Suppressor macrophage treated with lipopolysaccharide for 4 hours (primary cell): Measurements from ENCODE around the gene OXA1L.
"Not testable (repeated sequence)": the region's sequence is repeated elsewhere in the genome, so short reads cannot be mapped to it uniquely, and the experiment has no call there.

Experiments used
- DNase-seq: peaks from one replicate; pipeline ENCODE4 v3.0.0-alpha.2; 2020

The OXA1L gene

DNA sequence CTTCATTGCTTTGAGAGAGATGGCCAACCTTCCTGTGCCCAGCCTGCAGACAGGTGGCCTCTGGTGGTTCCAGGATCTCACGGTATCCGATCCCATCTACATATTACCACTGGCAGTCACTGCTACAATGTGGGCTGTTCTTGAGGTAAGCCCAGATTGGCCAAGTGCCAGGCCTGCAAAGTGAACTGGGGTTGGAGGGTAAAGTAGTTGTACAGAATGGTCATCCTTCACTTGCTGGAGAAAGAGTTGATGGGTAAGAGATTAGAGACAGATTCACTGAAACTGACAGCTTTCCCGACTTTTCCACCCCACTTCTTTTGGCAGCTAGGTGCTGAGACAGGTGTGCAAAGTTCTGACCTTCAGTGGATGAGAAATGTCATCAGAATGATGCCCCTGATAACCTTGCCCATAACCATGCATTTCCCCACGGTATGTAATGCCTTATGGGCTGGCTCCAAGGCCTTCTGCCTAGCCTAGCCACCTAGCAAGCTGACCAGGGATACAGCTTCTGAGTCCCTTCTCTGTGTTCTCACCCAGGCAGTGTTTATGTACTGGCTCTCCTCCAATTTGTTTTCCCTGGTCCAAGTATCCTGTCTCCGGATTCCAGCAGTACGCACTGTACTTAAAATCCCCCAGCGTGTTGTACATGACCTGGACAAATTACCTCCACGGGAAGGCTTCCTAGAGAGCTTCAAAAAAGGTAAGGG is 4.1 kb downstream of the OXA1L start:
- no peak for DNase-seq

DNA sequence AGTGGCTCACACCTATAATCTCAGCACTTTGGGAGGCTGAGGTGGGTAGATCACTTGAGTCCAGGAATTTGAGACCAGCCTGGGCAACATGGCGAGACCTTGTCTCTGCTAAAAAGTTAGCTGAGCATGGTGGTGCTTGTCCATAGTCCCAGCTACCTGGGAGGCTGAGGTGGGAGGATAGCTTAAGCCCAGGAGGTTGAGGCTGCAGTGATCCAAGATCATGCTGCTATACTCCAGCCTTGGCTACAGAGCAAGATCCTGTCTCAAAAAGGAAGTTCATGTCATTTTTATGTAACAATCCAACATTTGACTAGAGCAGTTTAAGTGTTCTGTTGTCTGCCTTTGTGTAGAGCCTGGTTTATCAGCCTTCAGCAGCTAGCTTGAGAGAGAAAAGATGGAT is 6.2 kb downstream of the OXA1L start:
- no peak for DNase-seq

DNA sequence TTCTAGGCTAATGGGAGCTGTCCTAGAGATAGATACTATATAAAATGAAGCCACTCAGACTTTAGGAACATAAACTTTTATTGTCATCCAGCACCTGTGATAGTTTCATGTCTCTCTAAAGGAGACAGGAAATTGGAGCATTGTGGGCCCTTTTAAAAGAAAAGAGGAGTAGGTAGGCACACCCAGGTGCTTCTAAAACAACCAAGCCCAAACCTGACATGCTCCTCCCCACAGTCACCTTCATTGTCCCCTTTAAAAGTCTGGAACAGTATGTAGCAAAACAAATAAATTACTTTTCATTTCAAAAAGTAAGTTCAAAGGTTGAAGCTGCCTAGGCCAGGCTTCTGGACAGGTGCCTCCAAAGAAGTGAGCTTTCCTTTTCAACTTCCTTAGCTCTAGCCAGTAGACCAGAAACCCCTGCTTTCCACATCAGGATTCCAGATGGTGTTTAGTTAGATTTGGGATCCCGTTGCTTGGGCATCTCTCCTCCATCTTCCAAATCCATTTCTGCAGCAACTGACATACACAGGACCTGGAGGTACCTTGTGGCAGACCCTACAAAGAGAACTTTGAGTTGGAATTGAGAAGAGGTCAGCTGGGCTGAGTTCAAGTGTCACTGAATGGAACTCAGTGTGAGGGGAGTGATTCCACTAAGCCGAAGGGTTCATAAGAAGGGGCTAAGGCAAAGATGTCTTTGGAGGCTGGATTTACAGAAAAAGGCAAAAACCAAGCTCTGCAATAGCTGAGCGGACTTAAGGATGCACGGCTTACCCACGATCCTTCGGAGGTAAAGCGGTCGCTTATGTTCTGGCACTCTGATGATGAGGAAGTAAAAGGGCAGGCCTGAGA is 6.9 kb downstream of the OXA1L start:
- DNase-seq = no peak

DNA sequence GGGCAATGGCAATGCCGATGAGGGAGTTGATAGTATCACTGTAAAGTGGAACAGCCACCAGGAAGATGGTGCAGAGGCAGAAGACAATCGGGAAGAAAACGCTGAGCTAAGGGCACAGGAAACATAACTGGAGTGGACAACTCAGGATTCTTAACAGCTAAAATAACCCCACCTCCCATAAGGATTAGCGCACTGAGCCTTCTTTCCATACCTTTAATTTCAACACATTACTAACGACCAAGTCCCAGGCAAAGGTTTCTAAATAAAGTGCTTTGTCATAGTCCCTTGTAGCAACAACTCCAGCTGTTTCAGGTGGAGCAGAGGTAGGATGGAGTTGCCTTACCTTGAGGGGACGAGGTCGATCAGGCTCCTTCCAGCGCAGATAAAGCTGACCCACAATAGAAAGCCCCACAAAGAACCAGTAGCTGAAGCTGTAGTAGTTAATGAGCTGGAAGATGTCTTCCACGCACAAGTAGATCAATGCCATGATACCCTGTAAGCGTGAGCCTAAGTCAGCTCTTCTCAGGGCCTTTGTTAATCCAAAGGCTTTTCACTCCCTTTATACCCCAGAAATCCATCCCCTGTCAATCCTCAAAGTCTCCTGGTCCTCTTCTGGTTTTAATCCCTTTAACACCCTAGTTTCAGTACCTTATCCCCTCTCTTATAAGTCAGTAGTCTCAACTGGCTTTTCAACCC is 7.7 kb downstream of the OXA1L start:
- DNase-seq = no peak

DNA sequence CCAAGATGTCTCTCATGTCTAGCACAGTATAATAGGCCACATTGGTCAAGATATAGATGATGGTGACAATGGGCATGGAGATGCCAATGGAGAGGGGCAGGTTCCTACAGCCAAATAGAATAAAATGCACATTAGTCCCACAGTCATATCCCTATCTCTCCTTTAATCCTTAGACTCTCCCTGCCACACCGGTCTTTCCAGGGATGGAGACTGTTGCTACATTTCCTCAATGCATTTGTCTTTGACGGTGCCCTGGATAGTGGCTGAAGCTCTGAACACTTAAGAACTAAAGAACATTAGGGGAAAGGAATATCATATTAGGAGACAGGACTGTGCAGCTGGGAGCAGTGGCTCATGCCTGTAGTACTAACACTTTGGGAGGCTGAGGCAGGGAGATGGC is 9.7 kb downstream of the OXA1L start:
- DNase-seq = no peak

DNA sequence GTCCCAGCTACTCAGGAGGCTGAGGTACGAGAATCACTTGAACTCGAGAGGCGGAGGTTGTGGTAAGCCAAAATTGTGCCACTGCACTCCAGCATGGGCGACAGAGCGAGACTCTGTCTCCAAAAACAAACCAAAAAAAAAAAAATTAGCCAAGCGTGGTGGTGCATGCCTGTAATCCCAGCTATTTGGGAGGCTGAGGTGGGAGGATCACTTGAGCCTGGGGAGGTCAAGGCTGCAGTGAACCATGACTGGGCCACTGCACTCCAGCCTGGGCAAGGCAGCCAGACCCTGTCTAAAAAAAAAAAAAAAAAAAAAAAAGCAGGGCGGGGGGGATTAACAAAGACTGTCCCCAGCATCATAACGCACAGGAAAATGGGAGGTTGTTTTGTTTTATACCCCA is 10.4 kb downstream of the OXA1L start:
- DNase-seq = not testable (repeated sequence)

DNA sequence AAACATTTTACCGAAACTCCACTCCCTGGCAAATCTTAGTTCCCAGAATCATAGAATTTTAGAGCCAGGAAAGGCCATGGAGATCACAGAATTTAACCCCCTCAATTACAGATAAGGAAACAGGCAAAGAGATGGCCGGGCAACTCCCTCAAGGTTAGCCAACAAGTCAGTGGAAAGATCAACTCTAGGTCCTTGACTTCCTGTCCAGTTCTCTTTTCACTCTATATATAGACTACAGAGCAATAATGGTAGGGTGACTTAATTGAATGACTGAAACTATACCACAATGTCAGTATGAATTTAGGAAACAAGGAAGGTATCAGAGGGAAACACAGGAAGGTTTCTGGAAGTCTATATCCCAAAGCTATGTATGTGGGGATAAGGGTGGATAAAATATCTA is 11.6 kb downstream of the OXA1L start:
- peak; percentile 40 for DNase-seq

DNA sequence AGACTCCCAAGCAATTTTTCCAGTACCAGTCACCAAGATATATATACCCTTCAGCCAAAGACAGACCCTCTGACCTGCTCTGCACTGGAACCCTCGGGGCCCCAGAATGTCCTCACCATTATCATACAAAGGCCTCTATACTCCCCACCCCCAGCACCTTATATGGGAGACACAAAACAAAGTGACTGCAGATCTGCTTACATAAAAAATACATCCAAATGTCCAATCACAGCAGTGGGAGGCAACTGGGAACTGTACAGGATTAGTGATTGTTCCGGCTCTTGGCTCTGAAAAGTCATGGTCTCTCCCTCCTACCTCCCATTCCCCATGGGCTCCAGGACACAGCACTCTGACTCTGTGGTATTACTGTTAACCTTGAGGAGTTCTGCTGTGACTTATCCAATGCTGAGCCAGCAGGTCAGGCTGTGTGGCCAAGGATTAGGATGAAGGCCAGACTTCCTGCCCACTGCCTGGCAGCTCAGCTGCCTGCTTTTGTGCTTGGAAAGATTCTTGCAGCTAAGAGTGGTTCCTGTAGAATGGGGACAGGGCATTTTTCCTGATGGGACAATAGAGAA is 13.7 kb downstream of the OXA1L start:
- DNase-seq = no peak

DNA sequence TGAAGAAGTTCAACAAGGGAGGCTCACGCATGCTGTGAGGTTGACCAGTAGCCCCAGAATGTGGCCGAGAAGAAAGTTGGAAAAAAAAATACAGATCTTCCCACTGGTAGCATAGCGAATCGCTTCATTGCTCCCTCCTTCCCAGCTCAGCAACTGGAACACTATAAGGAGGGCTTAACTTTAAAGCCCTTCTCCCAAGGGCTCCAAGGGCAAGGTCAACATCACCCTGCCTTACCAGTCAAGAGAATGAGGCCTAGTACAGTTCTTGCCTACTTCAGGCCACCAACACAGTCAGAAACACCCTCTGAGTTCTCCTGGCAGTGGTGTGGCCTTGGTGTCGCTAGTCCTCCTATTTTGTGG is 14.4 kb downstream of the OXA1L start:
- no peak for DNase-seq

DNA sequence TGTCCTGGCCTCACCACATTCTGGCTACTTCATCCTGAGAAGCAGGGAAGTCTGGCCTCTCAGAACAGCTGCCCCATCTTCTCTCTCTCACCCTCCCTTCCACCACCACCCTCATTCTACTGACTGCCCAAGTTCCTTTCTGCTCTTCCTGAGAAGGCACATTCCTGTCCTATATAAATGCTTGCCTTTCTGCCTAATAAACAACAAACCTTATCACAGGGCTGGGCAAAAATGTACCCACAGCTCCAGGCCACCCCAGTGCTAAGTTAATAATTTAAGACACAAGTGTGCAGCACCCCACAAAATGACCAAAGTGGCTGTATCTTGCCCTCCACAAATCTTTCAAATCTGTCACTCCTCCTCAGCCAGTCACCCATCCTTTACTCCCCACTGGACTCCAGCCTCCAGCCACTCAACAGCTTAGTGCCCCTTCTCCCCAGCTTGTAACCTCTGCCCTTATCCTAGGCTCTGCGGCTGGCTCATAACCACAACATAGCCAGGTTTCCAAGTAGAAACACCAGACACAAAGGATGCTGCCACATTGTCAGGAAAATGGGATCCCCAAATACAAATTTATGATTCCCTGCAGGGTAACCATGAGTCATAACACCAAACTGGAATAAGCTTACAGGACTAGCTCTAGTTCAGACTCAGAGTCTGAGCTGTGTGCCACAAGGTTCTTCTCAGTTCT is 15.0 kb downstream of the OXA1L start:
- DNase-seq = no peak

DNA sequence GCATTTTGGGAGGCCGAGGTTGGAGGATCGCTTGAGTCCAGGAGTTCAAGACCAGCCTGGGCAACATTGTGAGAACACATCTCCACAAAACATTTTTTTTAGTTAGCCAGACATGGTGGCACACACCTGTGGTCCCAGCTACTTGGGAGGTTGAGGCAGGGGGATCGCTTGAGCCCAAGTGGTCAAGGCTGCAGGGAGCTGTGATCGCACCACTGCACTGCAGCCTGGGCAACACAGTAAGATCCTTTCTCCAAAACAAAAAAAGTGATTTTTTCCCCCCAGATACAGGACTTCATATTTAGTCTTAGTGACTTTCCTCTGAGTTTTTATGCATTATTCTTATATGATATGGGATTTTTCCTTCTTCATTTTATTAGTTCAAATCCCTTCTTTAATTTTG is 20.2 kb downstream of the OXA1L start:
- no peak for DNase-seq

DNA sequence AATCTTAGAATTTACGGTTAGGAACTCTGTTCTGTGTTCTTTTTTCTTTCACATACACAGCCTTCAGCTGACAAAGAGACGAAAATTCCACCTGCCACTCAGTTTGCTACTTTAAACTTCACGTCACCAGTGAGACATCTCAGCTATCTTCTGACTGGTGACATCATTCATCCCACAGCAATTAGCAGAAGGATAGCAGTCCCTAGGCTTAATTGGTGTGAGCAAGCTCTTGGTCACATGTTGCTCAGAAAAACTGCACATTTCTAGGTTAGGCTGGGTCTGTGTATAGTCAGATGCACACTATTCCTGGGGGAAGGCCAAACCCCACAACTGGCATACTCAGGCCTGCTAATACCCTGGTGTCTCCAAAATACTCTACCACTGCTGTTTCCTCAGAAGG is 24.8 kb downstream of the OXA1L start:
- peak; percentile 85 for DNase-seq

DNA sequence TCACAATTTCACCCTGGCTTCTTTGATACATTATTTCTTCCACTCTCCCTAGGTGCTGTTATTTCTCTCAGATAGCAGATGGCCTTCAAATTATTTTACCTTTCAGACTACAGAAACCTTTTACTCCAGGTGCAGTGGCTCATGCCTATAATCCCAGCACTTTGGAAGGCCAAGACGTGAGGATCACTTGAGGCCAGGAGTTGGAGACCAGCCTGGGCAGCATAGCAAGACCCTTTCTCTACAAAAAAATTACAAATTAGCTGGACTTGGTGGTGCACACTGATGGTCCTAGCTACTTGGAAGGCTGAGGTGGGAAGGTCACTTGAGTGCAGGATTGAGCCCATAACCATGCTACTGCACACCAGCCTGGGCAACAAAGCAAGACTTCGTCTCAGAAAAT is 25.7 kb downstream of the OXA1L start:
- no peak for DNase-seq

DNA sequence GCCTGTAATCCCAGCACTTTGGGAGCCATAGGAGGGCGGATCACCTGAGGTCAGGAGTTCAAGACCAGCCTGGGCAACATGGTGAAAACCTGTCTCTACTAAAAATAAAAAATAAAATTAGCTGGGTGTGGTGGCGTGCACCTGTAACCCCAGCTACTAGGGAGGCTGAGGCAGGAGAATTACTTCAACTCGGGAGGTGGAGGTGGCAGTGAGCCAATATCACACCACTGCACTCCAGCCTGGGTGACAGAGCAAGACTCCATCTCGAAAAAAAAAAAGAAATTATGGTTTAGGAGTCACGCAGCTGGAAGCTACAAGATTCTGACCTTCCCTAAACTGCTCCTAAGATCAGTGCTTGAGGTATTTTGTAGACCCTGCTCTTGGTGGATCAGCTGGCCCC is 27.1 kb downstream of the OXA1L start:
- not testable (repeated sequence) for DNase-seq

DNA sequence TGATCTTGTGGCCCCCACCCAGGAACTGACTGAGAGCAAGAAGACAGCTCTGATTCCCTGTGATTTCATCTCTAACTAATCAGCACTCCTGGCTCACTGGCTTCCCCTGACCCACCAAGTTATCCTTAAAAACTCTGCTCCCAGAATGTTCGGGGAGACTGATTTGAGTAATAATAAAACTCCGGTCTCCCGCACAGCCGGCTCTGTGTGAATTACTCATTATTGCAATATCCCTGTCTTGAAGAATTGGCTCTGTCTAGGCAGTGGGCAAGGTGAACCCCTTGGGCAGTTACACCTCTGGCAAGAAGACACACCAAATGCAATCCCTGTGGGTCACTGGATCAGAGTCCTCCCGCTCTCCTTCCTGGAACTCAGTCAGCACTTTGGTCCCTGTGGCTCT is 27.5 kb downstream of the OXA1L start:
- DNase-seq = no peak

DNA sequence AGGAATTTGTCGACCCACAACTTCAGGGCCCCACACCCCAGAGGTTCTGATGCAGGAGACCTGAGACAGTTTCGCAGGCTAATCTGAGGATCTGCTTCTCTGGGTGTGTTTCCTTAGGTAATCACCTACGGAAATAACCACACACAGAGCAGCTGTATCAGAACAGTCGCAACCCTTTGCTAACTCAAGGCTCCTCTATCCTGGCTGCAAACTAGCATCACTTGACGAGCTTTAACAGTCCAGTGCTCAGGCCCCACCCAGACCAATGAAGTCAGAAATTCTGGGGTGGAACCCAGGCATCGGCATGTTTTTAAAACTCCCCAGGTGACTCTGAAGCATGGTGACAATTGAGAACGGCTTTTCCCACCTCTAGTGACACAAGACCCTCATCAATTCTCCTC is 28.1 kb downstream of the OXA1L start:
- no peak for DNase-seq

DNA sequence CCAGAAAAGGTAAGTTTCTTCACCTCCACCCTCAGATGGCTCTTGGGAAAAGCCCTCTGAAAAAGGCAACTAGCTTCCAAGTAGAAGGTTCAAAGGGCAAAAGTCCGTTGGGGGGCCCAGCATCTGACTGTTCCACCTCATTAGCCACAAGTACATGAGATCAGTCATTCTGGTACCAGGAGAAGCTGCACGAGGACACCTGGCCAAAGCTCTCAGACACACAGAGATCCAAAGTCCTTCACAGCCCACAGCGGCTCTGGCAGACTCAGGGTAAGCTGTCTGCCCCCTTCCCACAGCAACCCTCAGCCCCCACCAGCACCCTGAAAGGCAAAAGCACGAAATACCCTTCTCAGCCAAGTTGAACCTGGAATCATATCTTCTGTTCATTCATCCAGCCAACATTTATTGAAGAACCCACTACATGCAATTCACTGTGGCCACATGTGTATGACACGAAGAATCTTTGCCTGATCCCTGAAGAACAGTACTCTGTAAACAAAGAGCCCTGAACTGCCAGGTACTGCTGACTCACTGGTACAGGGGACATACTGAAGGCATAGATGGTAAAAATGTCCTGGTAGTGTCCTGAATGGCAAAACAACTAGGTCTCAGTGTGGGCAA is 29.7 kb downstream of the OXA1L start:
- no peak for DNase-seq

DNA sequence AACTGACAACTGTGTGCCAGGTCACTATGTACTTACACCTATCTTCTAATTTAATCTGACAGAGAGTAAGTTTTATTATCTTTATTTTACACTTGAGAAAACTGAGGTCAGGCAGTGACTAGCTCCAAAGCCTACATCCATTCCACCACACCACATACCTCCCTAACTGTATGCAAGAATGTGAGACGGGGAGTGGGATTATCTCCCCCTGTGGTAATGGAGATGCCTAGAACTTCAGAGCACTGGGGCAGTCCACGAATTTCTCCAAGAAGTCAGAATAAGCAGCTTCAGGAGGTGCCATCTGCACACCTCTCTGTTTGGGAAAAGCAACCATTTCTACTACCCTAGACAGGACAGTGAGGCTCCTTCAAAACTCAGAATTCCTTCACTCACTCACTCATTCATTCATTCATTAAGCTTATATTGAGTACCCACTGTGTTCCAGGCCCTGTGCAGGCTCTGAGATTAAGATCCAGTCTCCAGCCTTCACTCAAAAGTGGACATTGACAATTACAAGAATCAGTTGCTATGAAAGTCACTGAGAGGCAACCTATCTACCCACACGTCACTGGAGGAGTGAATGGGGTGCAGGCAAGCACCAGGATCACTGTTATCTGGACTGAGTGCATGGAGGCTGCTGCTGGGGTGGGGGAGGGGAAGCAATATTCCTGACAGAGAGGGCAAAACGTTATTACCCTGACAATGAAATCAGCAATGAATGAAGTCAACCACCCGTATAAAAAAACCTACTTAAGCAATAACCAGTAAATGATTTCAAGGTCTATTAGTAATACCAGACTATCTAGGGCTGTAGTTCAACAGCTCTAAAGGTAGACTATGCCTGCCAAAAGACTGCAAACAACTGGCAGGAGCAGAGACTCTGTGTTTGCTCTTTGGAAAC is 30.8 kb downstream of the OXA1L start:
- no peak for DNase-seq

DNA sequence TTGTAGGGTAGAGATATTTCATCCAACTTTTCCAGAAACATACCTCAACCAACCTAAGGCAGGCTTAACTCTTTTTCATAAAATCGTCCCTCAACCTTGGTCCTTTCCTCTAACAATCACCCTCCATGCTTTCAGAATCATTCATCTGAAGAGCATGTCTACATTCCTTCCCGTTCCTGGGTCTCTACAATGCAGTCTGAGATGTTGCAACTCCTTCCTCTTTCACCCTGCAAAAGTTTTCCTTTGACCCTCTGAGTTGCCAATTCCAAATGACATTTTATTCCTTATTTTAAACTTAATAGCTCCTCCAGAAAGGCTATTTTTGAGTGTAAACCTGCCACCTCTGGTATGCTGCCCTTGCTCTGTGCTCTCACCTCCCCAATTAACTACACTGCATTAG is 32.0 kb downstream of the OXA1L start:
- DNase-seq = peak; percentile 83

DNA sequence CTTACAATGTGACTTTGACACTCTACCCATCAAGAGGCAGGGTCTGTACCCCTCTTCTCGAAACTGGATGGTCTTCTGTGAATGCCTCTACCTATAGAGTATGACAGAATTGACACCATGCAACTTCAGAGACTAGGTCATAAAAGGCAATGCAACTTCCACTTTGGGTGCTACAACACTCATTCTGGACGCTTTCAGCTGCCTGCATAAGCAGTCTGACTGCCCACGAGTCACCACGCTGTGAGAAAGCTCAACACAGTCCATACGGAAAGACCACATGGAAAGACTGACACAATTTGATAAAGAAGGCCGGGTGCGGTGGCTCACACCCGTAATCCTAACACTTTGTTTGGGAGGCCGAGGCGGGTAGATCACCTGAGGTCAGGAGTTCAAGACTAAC is 33.9 kb downstream of the OXA1L start:
- DNase-seq = peak; percentile 78

DNA sequence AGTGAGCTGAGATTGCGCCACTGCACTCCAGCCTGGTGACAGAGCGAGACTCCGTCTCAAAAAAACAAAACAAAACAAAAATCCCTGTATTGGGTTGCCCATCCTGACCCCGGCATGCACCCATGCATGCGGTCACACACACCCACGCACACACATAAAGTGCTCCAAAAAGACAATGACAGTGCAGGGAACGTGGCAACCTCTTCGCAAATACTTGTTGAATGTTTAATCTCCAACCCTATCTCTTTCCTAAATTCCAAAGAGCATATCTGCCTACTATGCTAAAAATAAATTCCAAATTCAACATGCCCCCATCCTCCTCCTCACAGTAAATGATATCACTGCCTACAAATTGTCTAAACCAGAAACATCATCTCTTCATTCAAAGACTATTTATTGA is 35.2 kb downstream of the OXA1L start:
- no peak for DNase-seq
